GM04504 (cell line): Measurements from ENCODE around the gene TMEM144.

Experiments used
- DNase-seq: peaks from one replicate; pipeline ENCODE4 v3.0.0-alpha.2; 2012; ENCODE audit warnings: low read depth

TMEM144 gene

GRCh38 chr4:158236304-158237030, 26.2 kb downstream of the TMEM144 start:
- no peak for DNase-seq

DNA sequence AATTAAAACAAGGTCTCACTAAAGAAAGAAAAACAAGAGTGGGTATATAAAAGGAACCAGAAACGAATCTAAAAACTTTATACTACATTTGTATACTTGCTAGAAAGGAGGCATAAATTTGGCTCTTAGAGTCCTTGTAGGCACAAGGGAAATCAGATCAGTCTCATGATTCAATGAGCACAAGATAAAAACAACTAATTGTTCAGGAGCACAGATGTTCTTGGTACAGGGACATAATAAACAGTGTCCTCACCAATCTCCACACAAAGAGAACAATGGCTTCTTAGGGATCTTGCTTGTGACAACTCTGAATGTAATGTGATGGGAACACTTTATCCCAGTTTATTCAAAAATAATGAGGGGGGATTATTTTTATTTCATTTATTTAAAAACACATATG, 28.3 kb downstream of the TMEM144 start:
- no peak for DNase-seq

DNA sequence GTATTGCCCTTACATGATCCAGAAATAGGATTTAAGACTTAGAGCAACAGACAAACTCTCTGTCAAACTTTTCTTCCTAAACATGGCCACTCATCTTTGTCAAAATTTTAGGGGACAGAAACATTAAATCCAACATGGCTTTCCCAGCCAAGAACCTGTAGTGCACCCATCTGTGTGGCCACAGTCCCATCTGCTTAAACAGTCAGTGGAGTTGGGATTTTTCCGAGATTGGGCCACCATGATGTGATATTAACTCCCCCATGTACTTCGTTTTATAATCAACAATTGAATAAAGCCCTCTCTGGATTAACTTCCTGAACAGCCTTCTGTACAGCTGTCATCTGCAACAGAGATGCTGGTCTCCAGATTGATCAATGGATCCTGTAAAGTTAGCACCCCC, 28.9 kb downstream of the TMEM144 start:
- no peak for DNase-seq

GRCh38 chr4:158243071-158243470, 32.8 kb downstream of the TMEM144 start:
- DNase-seq = no peak

- no peak for DNase-seq
These were observed 40.0 kb downstream of the TMEM144 start for GRCh38 chr4:158250321-158250720.

GRCh38 chr4:158253350-158253980, 43.2 kb downstream of the TMEM144 start:
- peak; percentile 26 for DNase-seq

GRCh38 chr4:158254292-158254691, 44.0 kb downstream of the TMEM144 start:
- no peak for DNase-seq

DNA sequence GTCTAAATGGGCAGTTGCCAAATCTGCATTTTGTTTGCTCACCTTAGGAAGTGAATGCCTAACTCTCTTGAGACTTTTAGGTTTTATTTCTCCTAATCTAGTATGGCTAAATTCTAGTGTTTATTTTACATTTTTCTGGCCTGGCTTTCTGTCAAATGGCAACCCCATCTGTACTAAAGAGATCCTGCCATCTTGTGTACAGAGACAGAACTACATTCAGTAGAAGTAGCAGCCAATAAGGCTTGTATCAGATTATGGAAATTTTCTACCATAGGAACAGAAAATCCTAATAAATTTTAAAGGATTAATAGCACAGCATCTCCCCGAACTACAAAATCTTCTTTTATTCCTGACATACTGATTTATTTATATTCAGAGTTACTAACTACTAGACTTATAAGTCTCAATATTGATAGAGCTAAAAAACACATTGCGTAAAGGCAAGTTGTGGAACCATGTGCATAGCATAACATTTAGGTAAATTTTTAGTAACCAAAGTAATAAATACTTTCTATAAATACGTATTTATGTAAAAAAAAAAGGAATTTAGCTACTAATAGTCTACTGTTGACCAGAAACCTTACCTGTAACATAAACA, 45.5 kb downstream of the TMEM144 start:
- DNase-seq = no peak

GRCh38 chr4:158259955-158260575, 49.8 kb downstream of the TMEM144 start:
- no peak for DNase-seq

- no peak for DNase-seq
These were observed 51.2 kb downstream of the TMEM144 start for GRCh38 chr4:158261480-158261879.

GRCh38 chr4:158268553-158268952, 58.3 kb downstream of the TMEM144 start:
- no peak for DNase-seq

- no peak for DNase-seq
These were observed 64.3 kb downstream of the TMEM144 start for GRCh38 chr4:158274636-158275035.

DNA sequence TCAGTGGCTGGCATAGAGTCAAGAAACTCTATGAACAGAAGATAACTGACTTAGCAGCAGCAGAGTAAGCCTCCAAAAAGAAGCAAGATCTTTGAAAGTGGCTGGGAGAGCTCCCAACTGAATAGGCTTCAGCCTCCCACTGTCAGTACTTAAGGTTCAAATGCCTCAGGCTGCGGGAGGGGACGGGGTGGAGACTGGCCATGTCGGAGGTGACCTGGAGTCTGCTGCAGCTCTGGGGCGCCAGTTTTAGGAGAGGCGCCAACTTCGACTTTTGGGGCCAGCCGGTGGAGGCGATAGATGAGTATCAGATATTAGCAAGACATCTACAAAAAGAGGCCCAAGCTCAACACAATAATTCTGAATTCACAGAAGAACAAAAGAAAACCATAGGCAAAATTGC, 67.3 kb downstream of the TMEM144 start:
- no peak for DNase-seq

DNA sequence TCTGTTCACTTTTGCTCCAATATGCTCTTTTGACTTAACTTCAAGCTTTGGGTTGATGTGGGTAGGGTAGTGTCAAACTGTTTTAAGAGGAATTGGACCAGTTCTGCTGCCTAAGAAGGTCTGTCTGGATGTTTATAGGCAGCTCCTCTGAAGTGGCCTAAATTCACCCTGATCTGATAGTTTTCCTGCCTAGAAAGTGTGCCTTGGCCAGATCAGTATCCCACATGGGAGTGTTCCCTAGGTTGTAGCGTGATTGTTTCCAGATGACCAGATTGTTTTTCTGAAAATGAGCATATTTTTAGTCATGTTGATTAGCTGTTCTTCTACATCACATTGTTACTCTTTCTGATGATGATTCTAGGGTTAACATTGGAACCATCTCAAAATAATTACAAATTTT, 68.8 kb downstream of the TMEM144 start:
- DNase-seq = peak; percentile 23

DNA sequence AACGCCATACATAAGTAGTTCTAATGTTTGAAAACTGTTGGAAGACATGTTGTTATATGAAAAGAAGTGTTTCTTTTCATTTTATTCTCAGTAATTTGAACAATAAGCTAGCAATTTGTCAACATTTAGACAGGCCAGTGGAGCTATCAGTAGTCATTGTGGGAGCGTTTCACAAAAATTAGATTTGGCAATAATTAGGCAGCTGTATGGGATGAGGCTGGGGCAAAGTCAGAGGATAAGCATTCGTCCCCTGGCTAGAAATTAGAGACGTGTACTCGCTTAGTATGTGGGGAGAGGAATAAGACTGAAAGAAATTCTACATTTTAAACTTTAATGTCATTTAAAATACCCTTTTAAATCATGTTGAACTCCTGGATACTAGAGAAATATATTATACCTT, 70.6 kb downstream of the TMEM144 start:
- no peak for DNase-seq

GRCh38 chr4:158282252-158282651, 72.0 kb downstream of the TMEM144 start:
- no peak for DNase-seq

DNA sequence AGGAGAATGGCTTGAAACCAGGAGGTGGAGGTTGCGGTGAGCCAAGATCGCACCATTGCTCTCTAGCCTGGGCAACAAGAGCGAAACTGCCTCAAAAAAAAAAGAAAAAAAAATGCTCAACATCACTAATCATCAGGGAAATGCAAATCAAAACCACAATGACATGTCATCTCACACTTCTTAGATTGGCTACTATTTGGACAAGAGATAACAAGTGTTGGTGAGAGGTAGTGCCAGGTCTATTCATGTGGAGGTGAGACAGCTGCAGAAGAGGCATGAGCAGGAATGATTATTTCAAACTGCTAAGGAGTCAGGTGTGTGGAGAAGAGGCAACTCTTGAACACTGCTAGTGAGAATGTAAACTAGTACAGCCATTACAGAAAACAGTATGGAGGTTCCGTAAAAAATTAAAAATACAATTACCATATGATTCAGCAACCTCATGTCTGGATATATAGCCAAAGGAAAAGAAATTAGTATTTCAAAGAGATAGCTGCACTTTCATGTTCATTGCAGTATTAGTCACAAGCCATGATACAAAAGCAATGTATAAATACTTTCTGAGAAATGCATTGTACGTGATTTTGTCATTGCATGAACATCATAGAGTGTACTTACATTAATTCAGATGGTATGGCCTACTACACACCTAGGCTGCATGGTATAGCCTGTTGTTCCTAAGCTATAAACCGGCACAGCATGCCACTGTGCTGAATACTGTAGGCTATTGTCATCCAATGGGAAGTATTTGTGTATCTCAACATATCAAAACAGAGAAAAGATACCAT, 75.3 kb downstream of the TMEM144 start:
- no peak for DNase-seq

GRCh38 chr4:158290912-158291311, 80.6 kb downstream of the TMEM144 start:
- no peak for DNase-seq

DNA sequence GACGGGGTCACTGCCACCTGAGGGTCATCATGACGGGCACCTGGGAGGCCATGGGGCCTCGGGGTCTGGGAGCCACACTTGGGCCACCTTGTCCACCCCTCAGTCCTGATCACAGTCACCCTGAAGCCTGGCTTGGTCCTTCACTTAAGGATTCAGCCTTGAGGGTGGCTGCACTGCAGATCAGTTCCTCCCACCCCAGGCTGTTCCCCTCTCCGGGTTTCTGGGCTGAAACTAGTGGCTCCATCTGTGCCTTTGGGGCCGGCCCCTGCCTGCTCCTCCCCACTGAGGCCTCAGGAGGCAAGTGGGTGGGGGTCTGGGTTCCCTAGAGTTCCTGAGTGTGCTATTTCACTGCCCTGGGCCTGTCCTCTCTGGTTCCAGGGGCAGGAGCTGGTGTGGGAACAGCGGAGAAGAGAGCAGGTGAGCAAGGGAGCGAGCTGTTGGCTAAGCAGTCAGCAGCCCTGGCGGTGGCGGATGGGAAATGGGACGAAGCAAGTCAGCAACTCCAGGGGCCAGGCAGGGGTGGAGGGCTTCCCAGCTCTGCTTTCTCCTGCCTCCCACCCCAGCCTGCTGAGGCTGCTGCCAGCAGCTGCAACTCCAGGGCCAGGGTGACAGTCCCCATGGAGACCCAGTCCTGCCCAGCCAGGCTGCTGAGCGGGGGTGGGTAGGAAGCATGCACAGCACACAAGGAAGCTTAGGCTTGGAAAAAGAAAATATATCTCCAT, 81.2 kb downstream of the TMEM144 start:
- no peak for DNase-seq

DNA sequence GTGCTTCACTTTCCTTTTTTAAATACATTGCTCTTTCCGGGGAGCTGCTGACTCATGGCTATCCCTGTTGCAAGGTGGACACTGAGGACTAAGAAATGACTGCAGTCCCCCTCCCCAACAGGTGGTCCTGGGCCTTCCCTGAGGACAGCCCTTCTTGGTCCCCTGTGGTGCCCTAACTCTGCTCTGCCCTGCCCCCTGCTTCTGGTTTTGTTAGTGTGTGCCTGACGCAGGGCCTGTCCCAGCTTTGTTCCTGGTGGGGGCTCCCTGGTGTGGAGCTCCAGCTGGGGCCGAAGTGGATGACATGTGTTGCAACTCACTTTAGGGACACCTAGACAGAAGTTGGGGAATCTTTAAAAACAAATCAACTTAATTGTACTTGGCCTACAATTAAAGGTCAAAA, 81.9 kb downstream of the TMEM144 start:
- no peak for DNase-seq

DNA sequence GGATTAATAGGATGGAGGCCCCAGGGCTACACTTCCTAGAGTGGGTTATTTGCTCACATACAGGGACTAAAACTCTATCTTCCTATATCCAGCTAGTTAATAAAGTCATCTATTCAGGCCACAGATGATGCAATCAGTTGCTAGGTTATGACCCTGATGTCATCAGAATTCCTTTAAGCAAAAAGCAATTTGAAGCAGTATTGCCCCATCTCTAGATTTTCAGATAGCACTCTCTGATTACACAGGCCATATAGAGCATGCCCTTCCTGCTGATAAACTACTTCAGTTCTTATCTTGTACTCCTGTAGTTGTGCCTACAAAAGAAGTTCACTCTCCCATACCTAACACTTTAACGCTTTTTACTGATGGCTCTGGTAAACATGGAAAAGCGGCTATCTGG, 84.8 kb downstream of the TMEM144 start:
- no peak for DNase-seq

DNA sequence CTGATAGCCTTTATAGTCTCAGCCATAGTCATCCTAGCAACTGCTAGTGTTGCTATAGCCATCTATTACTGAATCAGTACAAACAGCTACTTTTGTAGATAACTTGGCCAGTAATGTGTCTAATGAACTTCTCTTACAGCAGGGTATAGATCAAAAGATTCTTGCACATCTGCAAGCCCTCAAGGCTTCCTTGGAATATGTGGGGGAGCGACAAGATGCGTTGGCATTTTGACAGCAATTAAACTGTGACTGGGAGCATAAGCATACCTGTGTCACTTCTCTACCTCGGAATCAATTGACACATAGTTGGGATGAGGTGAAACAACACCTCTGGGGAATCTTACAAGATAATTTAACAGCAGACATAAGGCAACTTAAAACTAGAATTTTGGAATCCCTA, 87.6 kb downstream of the TMEM144 start:
- no peak for DNase-seq
